Suppressor macrophage treated with lipopolysaccharide for 1 hour (primary cell): ENCODE results near the gene ARG2.
"Not testable (repeated sequence)": the region's sequence is repeated elsewhere in the genome, so short reads cannot be mapped to it uniquely, and the experiment has no call there.

Source experiments
- DNase-seq, 3 donors: peaks; one replicate each; pipeline ENCODE4 v3.0.0-alpha.2; 2020 to 2022

ARG2 gene

DNA sequence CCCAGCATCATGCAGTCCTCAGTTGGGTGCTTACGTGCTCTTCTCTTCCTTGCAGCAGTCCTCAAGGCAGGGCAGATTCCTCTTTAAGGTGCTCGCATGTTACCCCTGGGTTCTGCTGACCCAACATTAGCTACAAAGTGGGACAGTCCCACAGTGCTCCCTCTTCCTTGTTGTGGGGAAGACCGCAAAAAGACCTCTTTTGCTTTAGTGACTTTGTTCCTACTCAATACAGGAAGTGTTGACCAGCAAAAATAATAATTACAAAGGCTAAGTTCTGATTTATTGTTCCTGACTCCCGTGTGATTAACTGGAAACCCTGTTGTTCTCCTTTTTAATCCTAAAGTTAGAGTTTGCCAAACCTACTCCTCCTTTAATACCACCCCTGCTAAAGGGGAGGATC lies 33.4 kb upstream of the ARG2 start:
- peak; percentile 73 to 76 (median 74) for DNase-seq

- DNase-seq = no peak
Observed at GRCh38 chr14:67589204-67589770, 30.4 kb upstream of the ARG2 start.

- DNase-seq = not testable (repeated sequence)
Observed at GRCh38 chr14:67593650-67594049, 26.1 kb upstream of the ARG2 start.

DNA sequence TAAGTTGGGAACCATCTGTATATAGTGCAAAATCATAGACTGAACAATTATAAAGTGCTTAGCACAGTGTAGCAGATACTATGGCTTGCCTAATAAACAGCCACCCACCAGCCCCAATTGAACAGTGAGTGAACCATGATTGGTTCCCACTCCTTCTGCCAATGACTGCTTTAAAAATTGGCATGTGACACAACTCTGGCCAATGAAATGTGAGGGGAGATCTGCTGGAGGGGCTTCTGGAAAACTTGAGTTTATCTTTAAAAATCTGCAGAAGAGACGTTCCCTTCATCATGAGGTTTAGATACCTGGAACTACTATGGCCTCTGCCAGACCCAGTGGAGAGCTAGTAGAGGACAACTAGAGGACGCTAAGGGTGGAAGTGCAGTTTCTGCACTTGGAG lies 24.3 kb upstream of the ARG2 start:
- no peak for DNase-seq

GRCh38 chr14:67599698-67600561 lies 19.8 kb upstream of the ARG2 start, which contains the start of gene PIGH:
PIGH (minus strand) TSS chr14:67600268; CDS start chr14:67600203, 65 bp downstream.
- DNase-seq = peak; percentile 93 to 96 (median 94)

GRCh38 chr14:67600562-67600974 lies 19.2 kb upstream of the ARG2 start:
- DNase-seq = not testable (repeated sequence)

DNA sequence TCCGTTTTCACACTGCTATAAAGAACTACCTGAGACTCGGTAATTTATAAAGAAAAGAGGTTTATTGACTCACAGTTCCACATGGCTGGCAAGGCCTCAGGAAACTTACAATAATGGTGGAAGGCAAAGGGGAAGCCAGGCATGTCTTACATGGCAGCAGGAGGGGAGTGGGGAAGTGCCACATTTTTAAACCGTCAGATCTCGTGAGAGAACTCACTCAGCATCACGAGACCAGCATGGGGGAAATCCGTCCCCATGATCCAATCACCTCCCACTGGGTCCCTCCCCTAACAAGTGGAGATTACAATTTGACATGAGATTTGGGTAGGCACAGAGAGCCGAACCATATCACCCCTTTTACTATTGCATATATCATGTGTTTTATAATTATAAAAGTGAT lies 17.6 kb upstream of the ARG2 start:
- peak; percentile 48 to 60 (median 56) for DNase-seq

DNA sequence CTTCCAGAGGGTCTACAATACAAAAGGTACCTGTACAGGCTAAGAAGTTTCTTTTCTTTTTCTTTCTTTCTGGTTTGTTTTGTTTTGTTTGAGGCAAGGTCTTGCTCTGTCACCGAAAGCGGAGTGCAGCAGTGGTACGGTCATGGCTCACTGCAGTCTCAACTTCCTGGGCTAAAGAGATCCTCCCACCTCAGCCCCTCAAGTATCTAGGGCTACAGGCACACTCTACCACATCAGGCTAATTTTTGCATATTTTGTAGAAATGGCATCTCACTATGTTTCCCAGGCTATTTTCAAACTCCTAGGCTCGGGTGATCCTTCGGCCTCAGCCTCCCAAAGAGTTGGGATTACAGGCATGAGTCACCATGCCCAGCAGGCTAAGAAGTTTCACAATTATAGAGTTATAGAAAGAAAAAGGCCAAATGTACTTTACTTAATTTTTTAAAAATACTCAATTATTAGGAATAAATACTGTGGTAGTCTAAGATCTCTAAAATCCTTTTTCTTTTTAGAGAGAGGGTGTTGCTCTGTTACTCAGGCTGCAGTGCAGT lies 16.6 kb upstream of the ARG2 start:
- DNase-seq = no peak

GRCh38 chr14:67607646-67608045 lies 12.1 kb upstream of the ARG2 start:
- no peak for DNase-seq

- DNase-seq = no peak
Observed at GRCh38 chr14:67609642-67610310, 9.9 kb upstream of the ARG2 start.

- DNase-seq = no peak
Observed at GRCh38 chr14:67610491-67610890, 9.2 kb upstream of the ARG2 start.

DNA sequence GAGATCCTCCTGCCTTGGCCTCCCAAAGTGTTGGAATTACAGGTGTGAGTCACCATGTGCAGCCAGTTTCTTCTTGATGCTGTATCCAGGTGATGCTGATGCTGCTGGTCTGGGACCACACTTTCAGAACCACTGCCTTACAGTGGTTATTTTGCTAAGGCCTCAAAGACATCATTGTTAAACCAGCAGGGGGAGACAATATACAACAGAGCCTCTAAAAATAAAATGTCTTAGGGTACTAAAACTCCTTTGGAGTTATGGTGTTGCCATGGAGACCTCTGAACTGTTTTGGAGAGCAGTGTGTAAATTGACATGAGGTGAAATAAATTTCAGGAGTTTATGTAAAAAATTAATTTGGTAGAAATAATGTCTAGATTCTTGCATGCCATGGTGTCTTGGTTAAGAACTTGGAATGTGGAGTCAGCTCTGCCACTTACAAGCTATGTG lies 1.1 kb upstream of the ARG2 start:
- peak; percentile 65 to 82 (median 79) for DNase-seq

GRCh38 chr14:67620217-67620785 lies 581 bp downstream of the ARG2 start:
- DNase-seq = peak in 1 of 3 donors; percentile 14

DNA sequence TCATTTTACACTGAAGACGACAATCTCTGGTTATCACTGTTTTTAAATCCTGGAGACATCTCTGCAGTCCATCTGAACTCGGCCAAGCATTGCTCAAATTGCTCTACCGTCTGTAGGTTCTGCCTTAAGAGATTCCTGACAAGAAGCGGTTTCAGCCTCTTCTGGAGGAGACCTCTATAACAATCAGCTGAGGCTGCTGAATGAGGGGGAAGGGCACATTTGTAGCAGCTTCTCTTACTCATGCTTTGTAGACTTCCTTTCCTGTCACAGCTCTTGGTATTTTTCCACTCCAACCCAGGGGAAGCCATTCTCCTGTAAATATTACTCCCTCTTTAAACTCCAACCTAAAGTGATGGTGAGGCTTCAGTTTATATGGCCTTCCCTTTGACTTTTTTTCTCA lies 3.0 kb downstream of the ARG2 start:
- DNase-seq = peak; percentile 58 to 77 (median 66)

DNA sequence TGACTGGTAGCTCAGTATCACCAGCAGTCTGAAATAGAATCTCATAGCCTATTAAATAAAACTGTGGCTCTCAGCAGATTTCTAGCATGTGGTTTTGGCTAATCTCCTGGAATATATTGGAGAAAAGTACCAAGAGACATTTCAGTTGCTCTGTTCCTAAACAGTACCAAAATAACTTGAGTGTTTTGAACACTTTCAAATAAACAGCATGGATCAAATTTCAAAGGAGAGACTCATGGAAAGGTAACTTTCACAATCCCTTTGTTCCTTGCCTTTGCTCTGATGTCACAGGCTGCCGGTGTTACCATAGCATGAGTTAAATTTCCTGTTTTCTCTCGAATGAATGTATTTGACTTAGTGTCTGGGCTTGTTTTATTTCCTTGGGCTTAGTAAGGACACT lies 3.4 kb downstream of the ARG2 start:
- DNase-seq = peak; percentile 9 to 41 (median 25)

DNA sequence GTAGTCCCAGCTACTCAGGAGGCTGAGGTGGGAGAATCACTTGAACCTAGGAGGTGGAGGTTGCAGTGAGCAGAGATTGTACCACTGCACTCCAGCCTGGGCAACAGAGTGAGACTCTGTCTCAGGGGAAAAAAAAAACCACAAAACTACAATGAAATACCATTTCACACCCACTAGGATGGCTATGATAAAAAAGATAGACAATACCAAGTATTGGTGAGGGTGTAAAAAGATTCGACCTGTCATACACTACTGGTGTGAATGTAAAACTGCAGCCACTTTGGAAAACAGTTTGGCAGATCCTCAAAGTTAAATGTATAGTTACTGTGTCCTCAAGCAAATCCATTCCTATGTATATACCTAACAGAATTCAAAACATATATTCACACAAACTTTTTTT lies 6.4 kb downstream of the ARG2 start:
- DNase-seq = not testable (repeated sequence)

- DNase-seq = no peak
Observed at GRCh38 chr14:67627519-67627918, 7.8 kb downstream of the ARG2 start.

DNA sequence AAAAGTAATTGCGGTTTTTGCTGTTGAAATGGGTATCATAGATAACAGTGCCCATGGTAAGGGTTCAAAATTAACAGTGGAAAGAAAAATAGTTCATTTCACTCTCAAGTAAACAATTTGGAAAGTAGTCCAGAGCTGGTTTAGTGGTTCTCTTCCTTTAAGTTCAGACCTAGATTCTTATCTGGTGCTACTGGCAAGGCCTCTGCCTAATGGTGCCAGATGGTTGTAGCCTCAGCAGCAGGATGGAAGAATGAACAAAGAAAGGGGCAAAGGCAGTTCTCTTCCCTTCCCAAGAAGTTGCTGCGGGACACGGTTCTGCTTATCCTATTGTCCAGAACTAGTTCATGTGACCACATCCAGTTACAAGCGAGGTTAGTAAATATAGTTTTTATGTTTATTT lies 10.5 kb downstream of the ARG2 start:
- DNase-seq = no peak

GRCh38 chr14:67630938-67631337 lies 11.2 kb downstream of the ARG2 start:
- no peak for DNase-seq

- no peak for DNase-seq
Observed at GRCh38 chr14:67633451-67634147, 13.9 kb downstream of the ARG2 start.

- DNase-seq = no peak
Observed at GRCh38 chr14:67636361-67636919, 16.7 kb downstream of the ARG2 start.

- no peak for DNase-seq
Observed at GRCh38 chr14:67638642-67639041, 18.9 kb downstream of the ARG2 start.
